ENCODE data around the gene XDH.

Gene XDH

DNA sequence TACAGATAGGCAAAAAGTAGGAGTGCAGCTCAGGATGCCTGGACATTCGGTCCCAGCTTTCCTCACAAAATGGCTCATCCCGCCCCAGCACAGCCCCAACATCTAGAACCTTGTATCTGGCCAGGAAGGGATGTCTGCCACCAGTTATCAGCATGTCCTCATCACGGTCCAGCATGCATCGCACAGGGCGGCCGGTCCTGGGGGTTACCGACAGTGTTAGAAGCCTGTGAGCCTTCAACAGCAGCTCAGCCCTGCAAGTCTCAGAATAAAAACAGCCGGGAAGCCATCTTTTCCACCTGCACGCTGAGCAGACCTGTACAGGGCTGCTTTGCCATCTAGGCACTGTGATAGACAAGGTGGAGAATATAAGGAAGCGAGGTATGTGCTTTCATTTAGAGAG, 49.2 kb downstream of the XDH start:
- no peak for DNase-seq (ENCODE audit: low read depth in 2 of 2)

DNA sequence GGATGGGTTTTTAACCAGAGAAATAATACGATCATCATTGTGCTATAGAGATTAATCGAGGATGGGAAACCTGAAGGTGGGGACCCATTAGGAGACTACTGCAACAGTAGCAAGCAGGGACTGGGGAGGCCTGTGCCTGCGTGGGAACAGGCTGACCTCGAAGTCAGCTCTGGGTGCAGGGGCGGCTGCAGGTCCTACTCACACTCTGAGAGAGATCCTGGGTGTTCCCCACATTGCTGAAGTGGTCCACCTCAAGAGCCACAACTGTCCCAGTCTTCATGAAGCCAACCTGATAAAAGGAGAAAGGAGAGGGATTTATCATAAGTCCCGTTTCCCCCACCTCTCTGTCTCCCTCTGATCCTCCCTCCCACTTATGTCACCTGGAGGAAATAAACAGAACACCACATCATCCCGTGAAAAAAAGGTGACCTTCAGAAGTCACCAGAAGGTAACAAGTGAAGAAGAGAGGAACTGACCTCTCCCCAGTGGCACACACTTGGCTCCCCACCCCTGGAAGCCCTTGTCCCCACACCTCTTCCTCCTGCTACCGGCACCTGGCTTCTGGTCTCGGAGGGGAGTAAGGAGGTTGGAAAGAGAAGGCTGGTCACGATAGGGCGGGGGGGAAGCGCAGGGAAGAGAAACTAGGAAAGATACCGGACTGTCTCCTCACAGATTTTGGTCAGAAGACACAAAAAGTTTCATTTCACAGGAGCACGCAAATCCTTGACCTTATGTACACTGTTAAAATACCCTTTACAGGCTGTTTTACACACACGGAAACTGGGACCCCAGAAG, 50.4 kb downstream of the XDH start:
- no peak for DNase-seq (ENCODE audit: low read depth in 2 of 2)

DNA sequence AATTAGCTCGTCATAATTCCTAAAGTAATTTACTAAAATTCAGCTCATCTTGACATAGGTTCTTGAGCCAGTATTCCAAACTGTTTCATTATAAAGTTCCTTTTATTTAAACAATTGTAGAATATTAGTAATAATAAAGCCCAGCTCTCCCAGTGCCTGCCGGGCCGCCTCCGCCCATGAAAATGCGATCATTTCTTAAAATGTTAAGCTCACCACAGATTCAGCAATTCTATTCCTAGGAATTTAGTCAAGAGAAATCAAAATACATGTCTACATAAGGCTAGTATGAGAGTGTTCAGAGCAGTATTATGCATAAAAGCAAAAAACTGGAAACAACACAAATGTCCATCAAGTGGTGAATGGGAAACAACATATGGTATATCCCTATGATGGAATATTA, 52.0 kb downstream of the XDH start:
- DNase-seq (ENCODE audit: low read depth in 2 of 2): no peak

DNA sequence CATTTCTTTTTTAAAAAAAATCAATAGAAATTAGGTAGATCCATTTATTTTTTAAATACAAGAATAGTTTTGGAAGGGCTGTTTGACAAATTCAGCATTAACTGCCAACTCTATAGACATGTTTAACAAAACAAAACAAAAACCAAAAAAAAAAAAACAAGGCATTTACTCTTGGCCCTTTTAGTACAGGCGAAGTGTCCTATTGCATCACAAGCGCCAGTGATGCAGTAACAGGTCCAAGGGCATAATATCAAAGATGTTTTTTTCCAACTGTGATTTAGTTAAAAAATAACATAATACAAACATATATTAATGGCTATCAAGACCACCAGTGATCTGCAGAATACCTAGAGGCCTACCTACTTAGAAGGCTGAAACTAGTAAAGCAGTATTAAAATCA, 55.3 kb downstream of the XDH start:
- no peak for DNase-seq (ENCODE audit: low read depth in 2 of 2)

DNA sequence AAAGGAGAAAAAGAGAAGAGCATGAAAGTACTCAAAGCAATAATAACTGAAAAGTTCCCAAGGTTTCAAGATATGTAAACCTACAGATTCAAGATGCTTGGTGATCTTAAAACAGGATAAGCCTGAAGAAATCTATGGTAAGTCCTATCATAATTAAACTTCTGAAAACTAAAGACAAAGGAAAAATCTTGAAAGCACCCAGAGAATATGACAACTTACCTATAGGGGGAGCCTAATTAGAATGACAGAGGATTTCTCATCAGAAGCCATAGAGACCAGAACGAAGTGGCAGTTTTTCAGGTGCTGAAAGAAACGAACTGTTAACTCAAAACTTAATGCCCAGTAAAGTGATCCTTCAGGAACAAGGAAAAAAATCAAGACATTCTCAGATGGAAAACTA, 59.7 kb downstream of the XDH start:
- DNase-seq (ENCODE audit: low read depth in 2 of 2): no peak

DNA sequence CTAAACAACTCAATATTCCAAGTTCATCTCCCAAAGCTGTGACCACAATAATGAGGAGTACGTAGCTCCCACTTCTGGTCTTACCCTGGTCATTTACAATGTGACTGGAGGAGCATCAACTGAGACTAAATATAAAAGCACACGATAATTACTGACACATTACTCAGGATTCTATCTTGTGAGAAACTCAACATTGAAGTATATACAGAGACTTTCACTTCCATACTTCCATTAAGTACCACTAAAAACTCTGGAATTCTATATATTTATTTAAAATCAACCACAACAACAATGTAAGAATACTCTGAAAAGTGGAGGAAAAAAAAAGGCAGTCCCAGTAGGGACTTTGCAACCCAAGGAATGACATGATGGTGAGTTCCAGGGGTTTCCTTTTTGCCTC, 61.4 kb downstream of the XDH start:
- no peak for DNase-seq (ENCODE audit: low read depth in 2 of 2)

DNA sequence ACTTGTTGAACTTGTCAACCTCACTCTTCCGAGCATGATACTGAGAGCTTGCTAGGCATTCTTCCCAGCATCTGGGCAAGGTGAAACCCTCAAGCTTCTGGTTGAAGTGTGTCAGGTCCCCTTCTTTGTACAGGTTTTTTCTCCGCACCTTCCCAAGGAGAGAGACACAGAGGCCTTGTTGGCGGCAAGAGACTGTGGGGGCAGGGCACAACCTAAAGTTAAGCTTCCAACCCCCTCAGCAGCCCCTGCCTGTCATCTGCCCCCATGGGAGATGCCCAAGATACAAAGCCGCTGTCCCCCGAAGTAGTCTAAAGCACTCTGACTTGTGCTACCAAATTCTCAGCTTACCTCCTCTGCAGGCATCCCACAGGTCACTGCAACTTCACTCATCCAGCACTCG, 64.9 kb downstream of the XDH start:
- DNase-seq (ENCODE audit: low read depth in 2 of 2): no peak

DNA sequence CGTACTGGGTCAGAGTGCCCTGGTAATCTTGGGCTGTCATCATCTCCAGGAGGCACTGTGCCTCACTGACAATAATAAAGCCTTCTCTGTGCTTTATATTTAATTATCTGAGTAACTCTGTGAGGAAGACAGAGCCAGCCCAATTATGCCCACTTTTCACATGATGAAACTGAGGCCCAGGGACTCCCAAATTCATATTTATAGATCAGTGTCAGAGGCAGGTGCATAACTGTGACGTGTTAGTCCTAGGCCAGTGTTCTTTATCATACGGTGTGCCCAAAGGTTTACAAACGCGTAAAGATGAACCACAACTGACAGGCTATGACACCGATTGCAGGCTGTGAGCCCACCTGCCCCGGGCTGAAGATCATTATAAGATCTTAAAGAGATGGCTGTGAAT, 65.4 kb downstream of the XDH start:
- no peak for DNase-seq (ENCODE audit: low read depth in 2 of 2)

DNA sequence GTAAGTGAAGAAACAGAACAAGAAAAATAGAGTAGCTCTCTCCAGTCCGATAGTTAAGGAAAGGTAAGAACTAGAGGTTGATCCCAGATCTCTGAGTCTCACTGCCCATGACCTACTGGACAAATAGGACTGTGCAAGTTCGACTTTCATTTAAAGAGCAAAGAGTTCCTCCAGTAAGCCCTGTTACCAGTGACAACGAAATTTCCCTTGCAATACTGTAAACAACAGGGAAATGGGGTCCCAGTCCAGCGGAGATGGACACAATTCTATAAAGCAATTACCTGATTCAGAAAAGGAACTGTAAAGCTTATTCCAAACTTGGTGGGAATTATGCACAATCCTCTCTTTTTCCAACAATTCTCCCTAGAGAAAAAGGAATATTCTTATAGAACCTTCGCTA, 65.9 kb downstream of the XDH start:
- DNase-seq (ENCODE audit: low read depth in 2 of 2): no peak

DNA sequence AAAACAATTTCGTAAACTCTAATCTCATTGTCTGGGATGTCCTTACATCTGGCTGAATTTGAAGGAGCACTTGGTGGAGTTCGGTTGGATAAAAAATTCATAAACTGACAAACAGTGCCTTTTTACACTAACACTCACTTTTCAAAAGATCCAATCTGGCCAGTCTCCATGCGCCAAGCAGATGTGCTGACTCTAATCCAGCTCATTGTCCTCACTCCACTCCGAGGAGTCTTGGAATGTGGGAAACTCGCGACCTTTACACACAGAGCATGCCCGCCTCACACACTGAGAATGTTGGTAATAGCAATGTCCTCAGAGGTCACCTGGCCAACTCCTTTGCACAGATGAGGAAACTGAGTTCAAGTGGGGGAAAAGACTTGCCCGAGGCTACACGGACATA, 66.8 kb downstream of the XDH start:
- no peak for DNase-seq (ENCODE audit: low read depth in 2 of 2)

DNA sequence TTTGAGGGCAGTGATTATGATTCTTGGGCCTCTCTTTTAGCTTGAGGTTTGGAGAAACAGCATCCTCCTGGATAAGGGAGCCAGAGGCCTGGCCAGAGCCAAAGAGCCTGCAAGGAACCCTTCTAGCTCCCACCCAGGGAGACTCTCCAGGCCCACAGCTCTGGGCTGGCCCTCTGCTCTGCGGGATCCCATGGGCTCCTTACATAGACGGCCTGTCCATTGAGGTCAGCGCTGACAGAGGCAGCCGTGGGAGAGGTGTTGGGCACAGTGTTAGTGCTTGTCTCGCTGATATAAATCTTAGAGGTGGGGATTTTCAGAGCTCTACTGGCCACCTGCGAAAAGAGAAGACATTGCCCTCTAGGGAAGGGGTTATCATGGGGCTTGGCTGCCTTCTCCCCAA, 67.2 kb downstream of the XDH start:
- no peak for DNase-seq (ENCODE audit: low read depth in 2 of 2)

DNA sequence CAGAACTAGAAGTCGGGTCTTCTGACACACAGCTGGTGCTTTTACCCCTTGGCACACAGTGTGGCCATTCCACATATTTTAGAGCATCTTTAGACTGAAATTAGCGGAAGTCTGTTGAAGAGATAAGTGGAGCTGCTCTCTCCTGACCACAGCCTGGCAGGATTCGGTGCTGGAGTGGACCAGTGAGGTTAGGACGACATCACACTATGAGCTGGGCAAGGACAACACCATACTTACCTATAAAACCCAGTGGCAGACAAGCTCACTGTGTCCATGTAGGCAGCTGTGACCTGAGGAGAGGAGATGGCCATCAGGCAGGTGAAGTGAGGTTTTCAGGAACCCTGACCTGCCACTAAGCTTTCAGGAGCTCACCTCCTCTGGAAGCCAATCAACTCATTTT, 70.1 kb downstream of the XDH start:
- no peak for DNase-seq (ENCODE audit: low read depth in 2 of 2)

DNA sequence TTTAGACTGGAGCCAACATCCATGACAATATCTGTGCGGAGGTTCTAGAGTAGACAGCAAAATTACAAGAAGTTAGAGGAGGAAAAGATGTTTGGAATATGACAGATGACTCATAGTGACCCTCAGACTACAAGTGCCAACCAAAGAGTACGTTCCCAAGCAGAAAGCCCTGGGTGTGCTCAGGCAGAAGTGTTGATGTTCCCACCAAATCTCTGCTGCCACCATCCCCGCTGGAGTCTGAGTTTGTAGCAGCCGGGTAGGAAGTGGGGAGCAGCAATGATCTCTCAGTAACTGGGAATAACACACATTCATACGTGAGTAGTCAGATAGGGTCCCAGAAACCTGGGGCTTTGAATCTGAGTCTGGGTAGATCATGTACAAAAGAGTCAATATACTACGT, 73.2 kb downstream of the XDH start:
- DNase-seq (ENCODE audit: low read depth in 2 of 2): no peak

DNA sequence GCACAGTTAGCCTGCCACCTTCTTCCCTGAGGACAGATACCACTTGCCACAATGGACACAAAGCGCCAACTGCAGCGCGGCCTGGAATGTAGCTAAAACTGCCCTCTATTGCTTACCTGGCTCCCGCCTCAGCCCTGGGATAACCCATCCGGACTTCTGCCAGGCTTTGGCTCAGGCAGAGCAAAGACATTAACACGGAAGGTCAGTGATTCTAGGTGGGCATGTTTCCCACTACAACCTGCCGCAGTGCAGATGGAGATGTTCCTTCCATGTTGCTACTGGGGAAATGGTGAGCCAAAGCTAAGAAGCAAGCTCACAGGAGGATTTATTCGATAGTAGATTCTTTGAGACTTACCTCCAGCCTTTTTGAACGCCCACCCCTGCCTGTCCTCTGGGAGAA, 74.8 kb downstream of the XDH start:
- DNase-seq (ENCODE audit: low read depth in 2 of 2): no peak

DNA sequence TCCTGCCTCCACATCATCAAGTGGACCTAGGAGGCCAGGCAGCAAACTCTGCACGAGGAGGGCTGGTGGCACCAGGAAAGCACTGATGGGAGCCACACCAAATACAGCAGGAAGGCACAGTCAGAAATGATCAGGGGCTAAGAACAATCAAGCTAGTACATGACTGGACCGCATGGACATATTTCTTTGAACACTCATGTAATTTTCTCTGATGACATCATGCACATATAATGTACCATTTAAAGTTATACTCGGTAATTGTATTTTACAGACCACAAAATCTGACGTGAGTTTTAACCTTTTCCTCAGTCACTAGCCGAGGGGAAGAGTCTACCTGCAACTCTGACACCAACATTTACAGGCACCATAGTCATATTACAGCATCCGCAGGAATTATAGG, 76.7 kb downstream of the XDH start:
- no peak for DNase-seq (ENCODE audit: low read depth in 2 of 2)

DNA sequence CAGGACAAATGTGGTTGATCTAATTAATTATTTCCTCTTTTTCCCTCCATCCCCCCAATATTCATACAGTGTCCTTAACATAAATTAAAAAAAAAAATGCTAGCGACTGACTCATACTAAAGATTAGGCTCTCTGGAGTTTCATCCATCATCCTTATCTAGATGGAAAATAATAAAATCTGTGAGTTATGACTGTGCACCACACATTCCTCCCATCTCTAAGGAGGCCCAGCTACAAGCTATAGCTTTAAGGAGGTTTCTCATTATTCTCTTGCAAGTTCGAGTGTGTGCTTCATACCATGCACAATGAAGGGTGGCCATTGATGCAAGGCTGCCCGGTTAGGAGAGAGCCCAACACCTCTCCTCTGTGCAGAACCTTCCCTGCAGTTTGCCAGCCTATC, 77.3 kb downstream of the XDH start:
- DNase-seq (ENCODE audit: low read depth in 2 of 2): no peak

DNA sequence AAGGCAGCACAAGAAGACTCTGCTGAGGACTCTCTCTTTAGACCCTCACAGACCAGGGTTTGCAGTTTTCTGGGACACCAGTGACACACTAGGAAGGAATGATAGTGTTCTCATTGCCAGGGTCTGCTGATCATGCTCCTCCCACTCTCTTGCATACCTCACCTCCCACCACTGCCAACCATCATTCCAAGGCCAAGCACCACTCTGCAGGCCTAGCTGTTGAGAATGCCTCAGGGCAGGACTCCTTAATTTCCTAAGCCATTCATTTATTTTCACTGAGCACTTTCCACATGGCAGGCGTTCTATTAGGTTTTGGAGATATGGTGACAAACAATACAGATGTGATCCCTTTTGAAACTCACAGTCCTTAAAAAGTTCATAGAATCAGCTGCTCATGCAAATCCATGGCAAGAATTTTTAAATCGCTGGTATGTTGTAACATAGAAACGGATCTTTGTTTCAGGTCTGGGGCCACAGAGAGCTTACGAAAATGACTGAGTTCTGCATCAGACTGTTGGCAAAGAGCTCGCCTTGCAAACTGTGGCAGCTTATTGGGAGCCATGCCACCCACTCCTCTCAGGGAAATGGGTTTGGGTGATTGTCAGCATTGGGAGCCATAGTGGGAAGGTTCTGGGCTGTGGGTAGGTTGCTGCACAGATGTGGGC, 78.5 kb downstream of the XDH start:
- DNase-seq (ENCODE audit: low read depth in 2 of 2): no peak

DNA sequence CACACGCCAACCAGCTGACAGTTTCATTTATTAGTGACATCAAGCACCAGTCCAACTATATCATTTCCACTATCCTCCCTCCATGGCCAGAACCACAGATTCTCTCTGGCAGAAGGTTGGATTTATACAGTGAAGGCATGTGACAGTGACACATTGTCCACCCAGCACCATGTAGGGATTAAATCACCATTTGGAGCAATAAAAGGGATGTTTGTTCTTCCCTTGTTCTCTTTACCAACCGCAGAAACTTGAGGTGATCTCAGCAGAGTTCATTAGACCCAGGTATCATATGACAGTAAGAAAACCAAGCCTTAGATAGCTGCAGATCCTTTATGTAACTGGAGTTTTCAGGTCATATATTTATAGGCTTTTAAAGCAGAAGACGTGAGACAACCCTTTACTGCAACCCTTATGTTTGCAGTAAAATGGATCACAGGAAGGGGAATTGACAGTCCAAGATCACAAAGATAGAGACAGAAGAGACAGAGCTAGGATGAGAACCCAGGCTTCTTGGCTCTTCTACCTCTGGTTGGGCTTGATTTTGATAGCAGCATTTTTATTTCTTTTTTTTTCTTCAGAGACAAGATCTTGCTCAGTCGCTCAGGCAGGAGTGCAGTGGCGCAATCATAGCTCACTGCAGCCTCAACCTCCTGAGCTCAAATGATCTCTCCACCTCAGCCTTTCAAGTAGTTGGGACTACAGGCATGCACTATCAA, 80.1 kb downstream of the XDH start:
- no peak for DNase-seq (ENCODE audit: low read depth in 2 of 2)

DNA sequence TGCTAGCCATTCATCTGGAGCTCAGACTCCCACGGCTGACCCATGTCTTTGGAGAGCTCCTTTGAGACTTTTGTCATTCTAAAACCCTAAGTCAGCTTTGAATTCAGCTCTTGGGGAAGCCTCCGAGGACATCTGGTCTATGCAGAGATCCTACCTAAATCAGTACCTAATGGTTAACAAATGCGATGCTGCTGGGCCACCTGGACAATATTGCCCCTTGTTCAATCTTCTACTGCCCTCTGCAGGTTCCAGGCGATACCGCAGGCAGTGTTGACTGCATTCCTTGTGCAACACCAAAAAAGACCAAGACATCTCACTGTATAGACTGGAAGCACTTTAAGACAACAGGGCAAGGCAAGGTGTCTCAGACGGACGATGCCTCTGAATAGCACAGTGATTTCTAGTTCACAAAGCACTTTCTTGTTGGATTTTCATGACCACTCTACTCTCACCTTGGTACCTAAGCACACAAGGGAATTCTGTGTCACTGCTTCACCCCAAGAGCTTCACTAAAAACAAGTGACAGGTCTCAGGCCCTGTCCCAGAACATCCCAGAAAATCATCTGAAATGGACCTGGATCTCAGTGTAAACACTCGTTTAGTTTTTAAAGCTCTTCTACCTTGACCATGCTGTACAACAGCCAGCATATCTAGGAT, 80.9 kb downstream of the XDH start:
- DNase-seq (ENCODE audit: low read depth in 2 of 2): peak; percentile 51 to 65

DNA sequence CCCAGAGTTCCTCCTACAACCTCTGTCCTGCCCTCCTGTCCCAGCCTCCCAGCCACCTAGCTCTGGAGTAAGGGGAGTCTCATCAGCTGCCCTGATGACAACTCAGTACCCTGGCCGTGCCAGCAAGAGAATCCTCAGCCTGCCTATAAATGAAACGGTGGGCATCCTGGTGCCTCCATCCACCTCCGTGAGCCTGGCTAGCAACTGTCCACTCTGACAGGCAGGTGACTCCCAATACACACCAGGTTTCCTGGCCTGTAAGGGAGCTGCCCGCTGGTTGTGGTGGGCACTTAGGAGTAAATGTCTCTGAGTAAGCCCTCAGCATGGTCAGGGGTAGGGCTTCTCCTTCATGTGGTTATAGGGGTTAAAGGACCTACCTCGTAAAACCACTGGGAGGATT, 81.5 kb downstream of the XDH start:
- no peak for DNase-seq (ENCODE audit: low read depth in 2 of 2)

DNA sequence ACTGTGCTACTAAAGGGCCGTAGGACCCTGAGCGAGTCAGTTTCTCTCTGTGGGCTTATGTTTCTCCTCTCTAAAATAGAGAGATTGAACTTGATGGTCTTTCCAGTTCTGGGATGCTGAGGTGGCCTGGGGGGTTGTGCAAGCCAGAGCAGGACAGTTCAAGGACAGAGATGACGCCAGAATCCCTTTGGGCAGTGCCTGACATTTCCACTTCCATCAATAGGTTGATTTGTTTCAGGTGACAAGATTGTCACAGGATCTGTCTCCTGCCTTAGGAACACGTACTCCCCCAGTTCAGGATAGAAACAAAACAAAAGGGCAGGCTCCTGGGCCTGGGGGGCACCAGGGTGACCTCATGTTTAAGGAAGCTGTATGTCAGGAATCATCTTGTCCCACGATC, 82.0 kb downstream of the XDH start:
- DNase-seq (ENCODE audit: low read depth in 2 of 2): no peak

DNA sequence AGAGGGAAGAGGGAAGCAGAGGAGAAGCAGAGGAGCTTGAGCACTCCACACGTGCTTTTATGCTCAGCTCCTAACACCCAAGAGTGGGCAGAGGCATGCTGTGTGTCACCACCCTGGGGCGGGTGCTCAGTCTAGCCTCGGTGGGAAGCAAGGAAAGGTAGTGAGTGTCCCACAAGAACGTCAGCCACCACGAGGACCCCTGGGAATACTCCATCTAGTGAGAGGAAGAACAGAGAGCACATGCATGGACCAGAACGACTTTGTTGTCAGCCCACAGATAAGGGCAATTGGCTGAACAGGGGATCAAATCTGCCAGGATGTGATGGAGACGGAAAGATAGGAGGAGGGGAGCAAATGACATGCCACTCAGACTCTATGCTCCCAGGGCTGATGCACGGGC, 83.4 kb downstream of the XDH start:
- no peak for DNase-seq (ENCODE audit: low read depth in 2 of 2)
